ENCODE data around the gene CIRBP.
A peak's percentile ranks its signal among the peaks of the same experiment; 100 is the strongest.

CIRBP gene

GRCh38 chr19:1274852-1275259 lies 5.7 kb downstream of the CIRBP start:
- H3K4me1 ChIP-seq (ENCODE audit: control insufficient read depth, low read length) = peaks cover 57% of the 10 kb centered on the region
- H3K9me3 ChIP-seq (ENCODE audit: control insufficient read depth, insufficient read depth, low read length) = no peaks in the 10 kb centered on the region
- H3K79me2 ChIP-seq (ENCODE audit: control insufficient read depth, low read length) = peaks cover 64% of the 10 kb centered on the region
- peaks cover 93% of the 10 kb centered on the region for H3K36me3 ChIP-seq (ENCODE audit: control insufficient read depth, low read length)
- no peaks in the 10 kb centered on the region for H3K9me2 ChIP-seq (replicated peaks; ENCODE audit: control insufficient read depth, low read length)
- H3F3A ChIP-seq (ENCODE audit: control insufficient read depth, insufficient read depth) = peaks cover 48% of the 10 kb centered on the region
- H4K20me1 ChIP-seq (ENCODE audit: control insufficient read depth, insufficient read depth, low read depth, low read length) = peaks cover 17% of the 10 kb centered on the region
- no peaks in the 10 kb centered on the region; the same call in 1 of the 2 replicates for H3K27me3 ChIP-seq (ENCODE audit: control insufficient read depth, low read length)
- peak overlapping the region; percentile 96 for H3K4me2 ChIP-seq (ENCODE audit: low read length)
- peak overlapping the region; percentile 76 for H3K4me3 ChIP-seq (ENCODE audit: low read length)
- peak overlapping the region; percentile 73 for H3K27ac ChIP-seq (ENCODE audit: low read depth, low read length)
- TF ChIP-seq CTCF (IDR thresholded peaks at IDR 0.05; ENCODE audit: low read depth, low read length, poor library complexity, severe bottlenecking) (no peak), EZH2phosphoT487 (IDR thresholded peaks at IDR 0.05; ENCODE audit: borderline replicate concordance, low read length) (no peak)

GRCh38 chr19:1275260-1275975 lies 6.3 kb downstream of the CIRBP start, which contains the start of gene FAM174C:
Gene FAM174C (plus strand): TSS chr19:1275530. CDS start chr19:1275550, 20 bp downstream.
- peaks cover 93% of the 10 kb centered on the region for H3K36me3 ChIP-seq (ENCODE audit: control insufficient read depth, low read length)
- peak within 1 kb of the TSS; percentile 76 for H3K4me3 ChIP-seq (ENCODE audit: low read length)

GRCh38 chr19:1275976-1276627 lies 7.0 kb downstream of the CIRBP start:
- H3K4me2 ChIP-seq (ENCODE audit: low read length) = peak overlapping the region; percentile 96
- peaks cover 9% of the 10 kb centered on the region for H4K20me1 ChIP-seq (ENCODE audit: control insufficient read depth, insufficient read depth, low read depth, low read length)
- peaks cover 51% of the 10 kb centered on the region for H3K79me2 ChIP-seq (ENCODE audit: control insufficient read depth, low read length)
- peaks cover 89% of the 10 kb centered on the region for H3K36me3 ChIP-seq (ENCODE audit: control insufficient read depth, low read length)
- peak overlapping the region; percentile 73 for H3K27ac ChIP-seq (ENCODE audit: low read depth, low read length)
- TF ChIP-seq EZH2phosphoT487 (IDR thresholded peaks at IDR 0.05; ENCODE audit: borderline replicate concordance, low read length) (no peak), CTCF (IDR thresholded peaks at IDR 0.05; ENCODE audit: low read depth, low read length, poor library complexity, severe bottlenecking) (no peak)
- peaks cover 45% of the 10 kb centered on the region for H3K4me1 ChIP-seq (ENCODE audit: control insufficient read depth, low read length)
- H3K4me3 ChIP-seq (ENCODE audit: low read length) = peak overlapping the region; percentile 76
- no peaks in the 10 kb centered on the region for H3K9me2 ChIP-seq (replicated peaks; ENCODE audit: control insufficient read depth, low read length)
- peaks cover 35% of the 10 kb centered on the region for H3F3A ChIP-seq (ENCODE audit: control insufficient read depth, insufficient read depth)
- no peaks in the 10 kb centered on the region for H3K9me3 ChIP-seq (ENCODE audit: control insufficient read depth, insufficient read depth, low read length)
- H3K27me3 ChIP-seq (ENCODE audit: control insufficient read depth, low read length) = no peaks in the 10 kb centered on the region

More at GRCh38 chr19:1275260-1275975, 6.3 kb downstream of the CIRBP start, which contains the start of gene FAM174C:
- Histone ChIP-seq H3K9me3 (ENCODE audit: control insufficient read depth, insufficient read depth, low read length) (no peaks in the 10 kb centered on the region), H4K20me1 (ENCODE audit: control insufficient read depth, insufficient read depth, low read depth, low read length) (peaks cover 16% of the 10 kb centered on the region), H3K4me2 (ENCODE audit: low read length) (peak within 1 kb of the TSS; percentile 96), H3K9me2 (replicated peaks; ENCODE audit: control insufficient read depth, low read length) (no peaks in the 10 kb centered on the region), H3K4me1 (ENCODE audit: control insufficient read depth, low read length) (peaks cover 52% of the 10 kb centered on the region), H3F3A (ENCODE audit: control insufficient read depth, insufficient read depth) (peaks cover 42% of the 10 kb centered on the region), H3K27me3 (ENCODE audit: control insufficient read depth, low read length) (no peaks in the 10 kb centered on the region), H3K79me2 (ENCODE audit: control insufficient read depth, low read length) (peaks cover 58% of the 10 kb centered on the region), H3K27ac (ENCODE audit: low read depth, low read length) (peak within 1 kb of the TSS; percentile 73)
- no peak for TF ChIP-seq EZH2phosphoT487 (IDR thresholded peaks at IDR 0.05; ENCODE audit: borderline replicate concordance, low read length)
- no peak for TF ChIP-seq CTCF (IDR thresholded peaks at IDR 0.05; ENCODE audit: low read depth, low read length, poor library complexity, severe bottlenecking)

Data from DOHH2 (cell line).